GM04504 (cell line): ENCODE data around the gene SERTAD3.
"Not testable (repeated sequence)": the region's sequence is repeated elsewhere in the genome, so short reads cannot be mapped to it uniquely, and the experiment has no call there.

ENCODE experiments used
- DNase-seq: peaks from one replicate; pipeline ENCODE4 v3.0.0-alpha.2; 2012; ENCODE audit warnings: low read depth

The SERTAD3 gene

DNA sequence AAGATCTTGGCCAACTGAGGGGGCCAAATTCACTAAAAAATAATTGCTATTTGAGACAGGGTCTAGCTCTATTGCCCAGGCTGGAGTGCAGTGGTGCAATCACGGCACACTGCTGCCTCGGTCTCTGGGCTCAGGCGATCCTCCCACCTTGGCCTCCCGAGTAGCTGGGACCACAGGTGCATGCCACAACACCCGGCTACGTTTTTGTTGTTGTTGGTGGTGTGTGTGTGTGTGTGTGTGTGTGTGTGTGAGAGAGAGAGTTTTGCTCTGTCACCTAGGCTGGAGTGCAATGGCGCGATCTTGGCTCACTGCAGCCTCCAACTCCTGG is 35.6 kb downstream of the SERTAD3 start:
- DNase-seq = not testable (repeated sequence)

GRCh38 chr19:40407714-40408597 is 36.2 kb downstream of the SERTAD3 start:
- no peak for DNase-seq

GRCh38 chr19:40403262-40403984 is 40.7 kb downstream of the SERTAD3 start:
- DNase-seq = peak; percentile 59

- DNase-seq = no peak
These were observed 43.6 kb downstream of the SERTAD3 start for GRCh38 chr19:40400559-40400958.

DNA sequence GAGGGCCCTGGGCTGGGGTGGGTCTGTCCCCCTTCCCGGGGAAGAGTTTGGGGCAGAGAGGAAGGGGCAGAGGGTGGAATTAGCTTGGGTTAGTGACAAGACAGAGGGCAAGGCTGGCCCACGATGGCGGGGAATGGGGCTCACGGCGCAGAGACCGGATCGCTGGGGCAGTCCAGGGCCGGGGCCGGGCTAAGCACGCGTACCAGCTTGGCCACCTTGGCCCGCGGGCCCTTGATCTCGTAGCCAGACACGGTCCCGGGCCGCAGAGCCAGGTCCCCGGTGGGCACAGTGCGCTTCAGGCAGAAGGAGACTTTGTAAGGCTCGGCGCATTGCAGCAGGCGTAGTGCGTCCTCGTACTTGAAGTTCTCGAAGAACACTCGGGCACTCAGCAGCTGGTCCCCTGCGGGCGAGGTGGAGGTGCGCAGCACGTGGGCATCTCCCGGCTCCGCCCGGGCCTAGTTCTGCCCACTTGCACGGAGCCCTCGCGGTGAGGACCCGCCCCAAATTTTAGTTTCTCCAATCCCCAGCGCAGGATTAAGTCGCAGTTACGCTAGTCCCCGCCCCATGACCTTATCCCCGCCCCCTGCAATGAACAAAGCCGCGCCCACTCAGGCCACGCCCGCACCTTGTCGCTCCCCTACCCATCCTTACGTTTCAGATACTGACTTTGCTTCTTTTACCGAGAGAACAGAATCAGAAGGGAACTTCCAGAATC is 45.6 kb downstream of the SERTAD3 start:
- no peak for DNase-seq

GRCh38 chr19:40397568-40397906 is 46.6 kb downstream of the SERTAD3 start:
- DNase-seq = no peak

DNA sequence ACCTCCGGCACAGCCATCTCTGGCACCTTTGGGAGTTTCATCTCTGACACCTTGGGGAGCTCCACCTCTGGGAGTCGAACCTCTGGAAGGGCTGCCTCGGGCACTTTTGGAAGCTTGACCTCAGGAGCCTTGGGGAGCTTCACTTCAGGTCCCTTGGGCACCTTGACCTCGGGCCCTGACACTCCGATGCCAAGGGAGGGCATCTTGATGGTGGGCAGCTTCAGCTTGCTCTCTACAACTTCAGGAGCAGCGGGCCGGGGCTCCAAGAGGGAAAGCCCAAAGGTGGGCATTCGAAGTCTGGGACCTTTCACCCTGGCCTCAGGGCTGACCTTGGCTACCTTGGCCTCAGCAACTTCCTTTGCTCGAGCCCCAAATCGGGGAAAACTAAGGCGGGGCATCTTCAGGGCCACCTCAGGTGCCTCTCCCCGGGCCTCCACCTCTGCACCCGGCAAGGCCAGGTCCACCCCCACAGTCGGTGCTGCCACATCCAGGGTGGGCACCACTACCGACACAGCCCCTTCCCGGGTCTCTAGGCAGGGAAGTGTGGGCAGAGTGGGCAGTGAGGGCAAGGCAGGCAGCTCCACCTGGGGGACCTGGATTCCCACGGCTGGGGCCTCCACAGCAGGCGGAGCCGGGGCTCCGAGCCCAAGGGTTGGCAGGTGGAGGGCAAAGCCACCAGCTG is 47.1 kb downstream of the SERTAD3 start:
- no peak for DNase-seq

GRCh38 chr19:40395956-40396355 is 48.2 kb downstream of the SERTAD3 start:
- DNase-seq = no peak

DNA sequence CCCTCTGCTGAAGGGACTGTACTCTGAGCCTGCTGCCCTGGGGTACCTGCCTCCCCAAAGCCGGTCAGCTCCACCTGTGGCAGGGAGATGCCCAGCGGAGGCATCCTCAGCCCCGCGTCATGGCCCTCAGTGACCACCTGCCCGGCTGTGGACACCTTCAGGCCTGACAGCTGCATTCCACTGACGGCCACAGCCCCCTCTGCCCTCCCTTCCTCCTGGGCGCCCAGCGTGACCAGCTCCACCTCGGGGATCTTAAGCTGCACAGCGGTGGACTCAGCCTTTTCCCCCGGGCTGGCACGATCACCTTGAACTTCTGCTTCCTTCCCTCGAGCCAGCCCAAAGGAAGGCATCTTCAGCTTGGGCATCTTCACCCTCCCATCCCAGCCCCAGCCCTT is 49.3 kb downstream of the SERTAD3 start:
- DNase-seq = no peak

DNA sequence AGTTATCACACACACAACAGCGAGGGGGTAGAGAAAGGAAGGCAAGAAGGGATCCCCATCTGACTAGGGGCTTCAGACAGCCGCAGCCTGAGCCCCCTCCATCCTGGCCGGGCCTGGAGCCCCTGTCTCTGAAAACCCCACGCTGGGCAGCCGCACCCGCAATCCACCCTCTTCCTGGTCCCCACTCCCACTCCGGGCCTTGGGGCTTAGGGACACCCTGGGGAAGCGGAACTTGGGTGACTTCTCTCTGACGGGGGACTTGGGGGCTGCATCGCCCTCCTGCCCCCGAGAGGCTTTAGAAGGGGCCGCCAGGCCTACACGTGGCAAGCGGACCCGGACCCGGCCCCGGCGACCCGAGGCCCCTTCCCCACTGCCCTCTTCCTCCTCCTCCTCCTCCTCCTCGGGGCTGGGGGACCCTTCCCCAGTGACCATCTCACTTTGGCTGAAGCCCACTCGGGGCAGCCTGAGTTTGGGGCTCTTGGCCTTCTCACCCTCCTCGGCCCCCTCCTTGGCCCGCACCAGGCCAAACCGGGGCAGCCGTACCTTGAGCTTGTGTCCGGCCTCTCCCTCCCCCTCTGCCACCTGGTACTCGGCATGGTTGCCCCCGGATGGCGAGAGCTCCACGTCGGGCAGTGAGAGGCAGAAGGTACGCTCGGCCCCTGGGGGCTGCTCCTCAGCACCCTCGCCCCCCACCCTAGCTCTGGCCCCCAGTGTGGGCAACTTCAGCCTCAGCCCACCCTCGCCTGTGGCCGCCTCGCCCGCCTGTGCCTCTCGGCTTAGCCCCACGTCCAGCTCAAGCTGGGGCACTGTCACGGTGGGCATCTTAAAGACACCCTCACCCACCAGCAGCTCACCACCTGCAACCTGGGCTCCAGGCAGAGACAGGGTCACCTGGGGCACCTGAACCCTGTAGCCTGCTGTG is 50.0 kb downstream of the SERTAD3 start:
- no peak for DNase-seq

DNA sequence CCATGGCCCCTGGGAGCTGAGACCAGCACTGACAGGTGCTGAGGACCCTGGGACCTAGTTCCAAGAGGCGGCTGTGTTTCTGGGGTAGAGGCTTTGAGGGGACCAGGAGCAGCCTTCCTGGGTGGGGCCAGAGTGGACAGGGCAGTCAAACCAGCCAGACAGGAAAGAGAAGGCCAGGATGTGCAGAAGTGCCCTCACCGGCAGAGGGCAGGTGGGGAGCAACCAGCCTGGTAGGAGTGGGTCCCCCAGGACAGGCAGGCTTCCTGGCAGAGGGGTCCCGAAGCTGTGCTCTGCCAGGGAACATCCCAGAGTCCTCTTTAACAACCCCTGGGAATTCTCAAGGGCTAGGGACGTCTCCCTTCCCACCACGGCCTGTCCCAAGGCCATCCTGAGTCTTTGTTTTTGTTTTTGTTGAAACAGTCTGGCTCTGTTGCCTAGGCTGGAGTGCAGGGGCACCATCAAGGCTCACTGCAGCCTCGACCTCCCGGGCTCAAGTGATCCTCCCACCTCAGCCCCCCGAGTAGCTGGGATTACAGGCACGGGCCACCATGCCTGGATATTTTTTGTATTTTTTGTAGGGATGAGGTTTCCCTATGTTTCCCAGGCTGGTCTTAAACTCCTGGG is 51.1 kb downstream of the SERTAD3 start:
- DNase-seq = no peak

- no peak for DNase-seq
These were observed 52.0 kb downstream of the SERTAD3 start for GRCh38 chr19:40392123-40392522.
